Measurements from ENCODE around the gene DCTD.

DNA sequence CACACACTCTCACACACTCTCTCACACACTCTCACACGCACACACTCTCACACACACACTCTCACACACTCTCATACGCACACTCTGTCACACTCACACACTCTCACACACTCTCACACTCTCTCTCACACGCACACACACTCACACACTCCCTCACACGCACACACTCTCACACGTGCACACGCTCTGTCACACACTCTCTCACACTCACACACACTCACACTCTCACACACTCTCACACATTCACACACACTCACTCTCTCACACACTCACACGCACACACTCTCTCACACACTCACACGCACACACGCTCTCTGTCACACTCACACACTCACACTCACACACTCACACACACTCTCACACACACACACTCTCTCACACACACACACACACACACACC, 43.0 kb upstream of the DCTD start:
- TF ChIP-seq, protein P1, sequence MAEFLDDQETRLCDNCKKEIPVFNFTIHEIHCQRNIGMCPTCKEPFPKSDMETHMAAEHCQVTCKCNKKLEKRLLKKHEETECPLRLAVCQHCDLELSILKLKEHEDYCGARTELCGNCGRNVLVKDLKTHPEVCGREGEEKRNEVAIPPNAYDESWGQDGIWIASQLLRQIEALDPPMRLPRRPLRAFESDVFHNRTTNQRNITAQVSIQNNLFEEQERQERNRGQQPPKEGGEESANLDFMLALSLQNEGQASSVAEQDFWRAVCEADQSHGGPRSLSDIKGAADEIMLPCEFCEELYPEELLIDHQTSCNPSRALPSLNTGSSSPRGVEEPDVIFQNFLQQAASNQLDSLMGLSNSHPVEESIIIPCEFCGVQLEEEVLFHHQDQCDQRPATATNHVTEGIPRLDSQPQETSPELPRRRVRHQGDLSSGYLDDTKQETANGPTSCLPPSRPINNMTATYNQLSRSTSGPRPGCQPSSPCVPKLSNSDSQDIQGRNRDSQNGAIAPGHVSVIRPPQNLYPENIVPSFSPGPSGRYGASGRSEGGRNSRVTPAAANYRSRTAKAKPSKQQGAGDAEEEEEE (CRISPR knock-in tag; IDR thresholded peaks at IDR 0.05; ENCODE audit: borderline replicate concordance) = no peak
- TF ChIP-seq TAF1 (CRISPR knock-in tag; IDR thresholded peaks at IDR 0.05) (no peak), ZNF644 (CRISPR knock-in tag; IDR thresholded peaks at IDR 0.05; ENCODE audit: low read depth) (no peak)
- TF ChIP-seq, protein P2, sequence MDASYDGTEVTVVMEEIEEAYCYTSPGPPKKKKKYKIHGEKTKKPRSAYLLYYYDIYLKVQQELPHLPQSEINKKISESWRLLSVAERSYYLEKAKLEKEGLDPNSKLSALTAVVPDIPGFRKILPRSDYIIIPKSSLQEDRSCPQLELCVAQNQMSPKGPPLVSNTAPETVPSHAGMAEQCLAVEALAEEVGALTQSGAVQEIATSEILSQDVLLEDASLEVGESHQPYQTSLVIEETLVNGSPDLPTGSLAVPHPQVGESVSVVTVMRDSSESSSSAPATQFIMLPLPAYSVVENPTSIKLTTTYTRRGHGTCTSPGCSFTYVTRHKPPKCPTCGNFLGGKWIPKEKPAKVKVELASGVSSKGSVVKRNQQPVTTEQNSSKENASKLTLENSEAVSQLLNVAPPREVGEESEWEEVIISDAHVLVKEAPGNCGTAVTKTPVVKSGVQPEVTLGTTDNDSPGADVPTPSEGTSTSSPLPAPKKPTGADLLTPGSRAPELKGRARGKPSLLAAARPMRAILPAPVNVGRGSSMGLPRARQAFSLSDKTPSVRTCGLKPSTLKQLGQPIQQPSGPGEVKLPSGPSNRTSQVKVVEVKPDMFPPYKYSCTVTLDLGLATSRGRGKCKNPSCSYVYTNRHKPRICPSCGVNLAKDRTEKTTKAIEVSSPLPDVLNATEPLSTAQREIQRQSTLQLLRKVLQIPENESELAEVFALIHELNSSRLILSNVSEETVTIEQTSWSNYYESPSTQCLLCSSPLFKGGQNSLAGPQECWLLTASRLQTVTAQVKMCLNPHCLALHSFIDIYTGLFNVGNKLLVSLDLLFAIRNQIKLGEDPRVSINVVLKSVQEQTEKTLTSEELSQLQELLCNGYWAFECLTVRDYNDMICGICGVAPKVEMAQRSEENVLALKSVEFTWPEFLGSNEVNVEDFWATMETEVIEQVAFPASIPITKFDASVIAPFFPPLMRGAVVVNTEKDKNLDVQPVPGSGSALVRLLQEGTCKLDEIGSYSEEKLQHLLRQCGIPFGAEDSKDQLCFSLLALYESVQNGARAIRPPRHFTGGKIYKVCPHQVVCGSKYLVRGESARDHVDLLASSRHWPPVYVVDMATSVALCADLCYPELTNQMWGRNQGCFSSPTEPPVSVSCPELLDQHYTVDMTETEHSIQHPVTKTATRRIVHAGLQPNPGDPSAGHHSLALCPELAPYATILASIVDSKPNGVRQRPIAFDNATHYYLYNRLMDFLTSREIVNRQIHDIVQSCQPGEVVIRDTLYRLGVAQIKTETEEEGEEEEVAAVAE (CRISPR knock-in tag; IDR thresholded peaks at IDR 0.05; ENCODE audit: borderline replicate concordance) = no peak
- TF ChIP-seq, protein P3, sequence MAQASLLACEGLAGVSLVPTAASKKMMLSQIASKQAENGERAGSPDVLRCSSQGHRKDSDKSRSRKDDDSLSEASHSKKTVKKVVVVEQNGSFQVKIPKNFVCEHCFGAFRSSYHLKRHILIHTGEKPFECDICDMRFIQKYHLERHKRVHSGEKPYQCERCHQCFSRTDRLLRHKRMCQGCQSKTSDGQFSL (CRISPR knock-in tag; IDR thresholded peaks at IDR 0.05) = no peak

All from HepG2 (cell line).